Erythroblast (primary cell): ENCODE data around the gene TUBB6.

Experiments
- GATA1 ChIP-seq: IDR thresholded peaks from 2 replicates; pipeline ENCODE4 v1.6.1; 2011; ENCODE audit warnings: low read depth, mild to moderate bottlenecking, control low read depth, low read length, moderate library complexity
- POLR2A ChIP-seq: IDR thresholded peaks from 2 replicates; pipeline ENCODE4 v1.6.1; 2011; ENCODE audit warnings: mild to moderate bottlenecking, low read length

DNA sequence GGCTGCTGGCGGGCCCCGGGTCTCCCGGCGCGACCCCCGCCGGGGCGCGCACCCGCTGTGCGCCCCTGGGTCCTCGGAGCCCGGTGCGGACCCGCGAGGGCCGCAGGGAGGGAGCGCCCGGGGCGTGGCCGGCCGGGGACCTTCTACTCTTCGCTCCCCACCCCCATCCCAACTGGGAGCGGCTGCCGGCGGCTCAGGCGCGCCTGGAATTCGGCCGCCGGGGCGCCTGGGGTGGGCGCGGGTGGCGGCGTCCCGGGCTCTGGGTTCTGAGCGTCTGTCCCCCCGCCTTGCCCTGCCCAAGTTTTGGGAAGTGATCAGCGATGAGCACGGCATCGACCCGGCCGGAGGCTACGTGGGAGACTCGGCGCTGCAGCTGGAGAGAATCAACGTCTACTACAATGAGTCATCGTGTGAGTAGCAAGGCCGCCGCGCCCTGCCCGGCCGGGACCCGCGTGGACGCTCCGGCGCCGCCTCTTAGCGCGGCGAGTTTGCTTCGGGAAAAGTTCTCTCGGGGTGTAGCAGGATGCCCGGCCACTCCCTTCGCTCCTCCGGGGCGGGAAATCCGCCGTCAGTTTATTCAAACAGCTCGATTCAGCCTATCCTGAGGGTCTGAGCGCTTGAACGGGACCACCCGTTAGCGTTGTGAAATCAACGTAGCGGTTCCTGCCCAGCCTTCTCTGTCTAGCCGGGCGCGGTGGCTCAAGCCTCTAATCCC is 502 bp downstream of the TUBB6 start:
- TF ChIP-seq POLR2A (peak; percentile 75), GATA1 (no peak)
